Measurements from ENCODE around the gene S1PR4. TPM values are rescaled to one million over a fixed set of nuclear protein-coding genes. Genes with fewer than 3 reads are reported as not detected.

S1PR4 gene
- total and polyA plus RNA-seq, 2 experiments from 2014 or later = 0.07 TPM; not detected in 1

DNA sequence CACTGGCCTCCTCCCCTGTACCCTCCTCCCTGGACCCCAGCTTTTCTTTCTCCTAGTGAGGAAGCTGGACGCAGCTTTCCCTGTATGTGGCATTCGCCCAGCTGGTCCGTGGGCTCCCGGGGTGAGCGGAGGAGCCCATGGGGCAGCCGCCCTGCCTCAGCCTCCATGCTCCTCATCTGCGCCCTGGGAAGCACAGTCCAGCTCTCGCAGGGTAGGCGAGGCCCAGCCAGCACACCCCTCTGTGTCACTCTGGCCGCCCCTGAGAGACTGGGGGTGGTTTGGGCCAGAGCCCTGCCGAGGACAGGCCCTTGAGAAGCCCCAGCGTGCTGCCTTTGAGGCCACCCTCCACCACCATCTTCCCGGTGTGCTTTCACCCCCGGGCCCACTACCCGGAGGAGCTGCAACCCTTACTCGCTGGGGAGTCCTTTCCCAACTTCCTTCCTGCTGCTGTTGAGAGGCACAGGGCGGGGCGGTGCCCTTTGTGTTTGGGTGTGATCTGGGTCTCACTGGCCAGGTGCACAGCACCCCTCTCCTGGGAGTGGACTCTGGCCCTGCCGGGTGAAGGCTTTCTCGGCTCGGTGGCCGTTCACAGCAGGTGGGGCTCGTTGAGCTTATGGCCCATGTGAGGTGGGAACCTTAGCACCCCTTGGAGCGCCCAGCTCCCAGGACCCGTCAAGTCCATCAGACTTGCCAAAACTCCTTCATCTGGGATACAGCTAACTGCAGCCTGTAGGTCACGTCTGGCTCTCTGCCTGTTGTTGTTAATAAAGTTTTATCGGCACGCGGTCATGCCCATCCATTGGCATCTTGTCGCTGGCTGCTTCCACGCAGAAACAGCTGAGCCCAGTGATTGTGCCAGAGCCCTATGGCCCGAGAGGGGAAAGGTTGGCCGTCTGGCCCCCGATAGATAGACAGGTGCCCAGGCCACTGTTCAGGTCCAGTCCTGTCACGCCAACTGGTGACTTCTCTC is 10.3 kb downstream of the S1PR4 start:
- Histone ChIP-seq H3K9me3 (ENCODE audit: low read depth) (no peaks in the 10 kb centered on the region), H3K4me3 (no peak overlapping the region), H3K27me3 (no peaks in the 10 kb centered on the region), H2AFZ (no peak overlapping the region), H4K20me1 (ENCODE audit: insufficient read depth, poor library complexity, severe bottlenecking) (no peaks in the 10 kb centered on the region), H3K36me3 (replicated peaks; ENCODE audit: insufficient read depth, low read depth) (no peaks in the 10 kb centered on the region), H3K79me2 (peaks cover 56% of the 10 kb centered on the region), H3K27ac (no peak overlapping the region), H3K4me2 (no peak overlapping the region), H3K4me1 (ENCODE audit: insufficient read depth) (peaks cover 11% of the 10 kb centered on the region), H3K9me2 (replicated peaks; ENCODE audit: insufficient read depth) (no peaks in the 10 kb centered on the region)
- no peak for DNase-seq (ENCODE audit: low spot score)
- TF ChIP-seq EZH2 (IDR thresholded peaks at IDR 0.05; ENCODE audit: borderline replicate concordance) = no peak
- no peak for TF ChIP-seq EZH2phosphoT487 (IDR thresholded peaks at IDR 0.05; ENCODE audit: low read depth, severe bottlenecking, unreplicated experiment)
- TF ChIP-seq, protein P1, sequence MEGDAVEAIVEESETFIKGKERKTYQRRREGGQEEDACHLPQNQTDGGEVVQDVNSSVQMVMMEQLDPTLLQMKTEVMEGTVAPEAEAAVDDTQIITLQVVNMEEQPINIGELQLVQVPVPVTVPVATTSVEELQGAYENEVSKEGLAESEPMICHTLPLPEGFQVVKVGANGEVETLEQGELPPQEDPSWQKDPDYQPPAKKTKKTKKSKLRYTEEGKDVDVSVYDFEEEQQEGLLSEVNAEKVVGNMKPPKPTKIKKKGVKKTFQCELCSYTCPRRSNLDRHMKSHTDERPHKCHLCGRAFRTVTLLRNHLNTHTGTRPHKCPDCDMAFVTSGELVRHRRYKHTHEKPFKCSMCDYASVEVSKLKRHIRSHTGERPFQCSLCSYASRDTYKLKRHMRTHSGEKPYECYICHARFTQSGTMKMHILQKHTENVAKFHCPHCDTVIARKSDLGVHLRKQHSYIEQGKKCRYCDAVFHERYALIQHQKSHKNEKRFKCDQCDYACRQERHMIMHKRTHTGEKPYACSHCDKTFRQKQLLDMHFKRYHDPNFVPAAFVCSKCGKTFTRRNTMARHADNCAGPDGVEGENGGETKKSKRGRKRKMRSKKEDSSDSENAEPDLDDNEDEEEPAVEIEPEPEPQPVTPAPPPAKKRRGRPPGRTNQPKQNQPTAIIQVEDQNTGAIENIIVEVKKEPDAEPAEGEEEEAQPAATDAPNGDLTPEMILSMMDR (IDR thresholded peaks at IDR 0.05; ENCODE audit: poor library complexity) = no peak
- WGBS (ENCODE audit: low lambda C conversion rate, missing lambda C conversion rate) = 95% methylated on average over 33 of the region's 35 CpGs

GRCh38 chr19:3189702-3190469 is 11.3 kb downstream of the S1PR4 start:
- H3K4me1 ChIP-seq (ENCODE audit: insufficient read depth) = peaks cover 11% of the 10 kb centered on the region
- H3K4me3 ChIP-seq = no peak overlapping the region
- H3K79me2 ChIP-seq = peaks cover 56% of the 10 kb centered on the region
- no peak overlapping the region for H3K4me2 ChIP-seq
- WGBS (ENCODE audit: low lambda C conversion rate, missing lambda C conversion rate) = 93% methylated on average over 14 of the region's 28 CpGs
- no peak overlapping the region for H2AFZ ChIP-seq
- no peaks in the 10 kb centered on the region for H4K20me1 ChIP-seq (ENCODE audit: insufficient read depth, poor library complexity, severe bottlenecking)
- H3K9me2 ChIP-seq (replicated peaks; ENCODE audit: insufficient read depth) = no peaks in the 10 kb centered on the region
- no peaks in the 10 kb centered on the region for H3K36me3 ChIP-seq (replicated peaks; ENCODE audit: insufficient read depth, low read depth)
- DNase-seq (ENCODE audit: low spot score) = no peak
- H3K27me3 ChIP-seq = no peaks in the 10 kb centered on the region
- no peaks in the 10 kb centered on the region for H3K9me3 ChIP-seq (ENCODE audit: low read depth)
- TF ChIP-seq EZH2phosphoT487 (IDR thresholded peaks at IDR 0.05; ENCODE audit: low read depth, severe bottlenecking, unreplicated experiment) (no peak), EZH2 (IDR thresholded peaks at IDR 0.05; ENCODE audit: borderline replicate concordance) (no peak)
- TF ChIP-seq, protein P1 (IDR thresholded peaks at IDR 0.05; ENCODE audit: poor library complexity) = no peak
- no peak overlapping the region for H3K27ac ChIP-seq

DNA sequence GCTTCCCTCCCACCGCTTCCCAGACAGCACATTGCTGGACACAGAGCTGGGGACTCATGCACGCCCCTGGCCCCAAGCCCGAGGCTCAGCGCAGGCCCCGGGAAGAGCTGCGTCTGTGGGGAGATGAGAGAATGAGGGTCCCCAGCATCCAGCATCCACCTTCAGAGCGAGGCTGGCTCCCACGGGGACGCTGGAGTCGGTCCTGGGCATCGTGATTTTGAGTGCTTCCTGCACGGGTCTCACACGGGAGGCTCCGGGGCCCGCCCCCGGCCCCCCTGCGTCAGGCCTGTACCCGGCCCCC is 11.9 kb downstream of the S1PR4 start:
- peaks cover 11% of the 10 kb centered on the region for H3K4me1 ChIP-seq (ENCODE audit: insufficient read depth)
- DNase-seq (ENCODE audit: low spot score) = no peak
- no peaks in the 10 kb centered on the region for H3K9me2 ChIP-seq (replicated peaks; ENCODE audit: insufficient read depth)
- no peak overlapping the region for H3K27ac ChIP-seq
- H3K9me3 ChIP-seq (ENCODE audit: low read depth) = no peaks in the 10 kb centered on the region
- H3K27me3 ChIP-seq = no peaks in the 10 kb centered on the region
- no peaks in the 10 kb centered on the region for H3K36me3 ChIP-seq (replicated peaks; ENCODE audit: insufficient read depth, low read depth)
- H3K4me2 ChIP-seq = no peak overlapping the region
- no peak overlapping the region for H2AFZ ChIP-seq
- TF ChIP-seq, protein P1 (IDR thresholded peaks at IDR 0.05; ENCODE audit: poor library complexity) = no peak
- no peak for TF ChIP-seq EZH2phosphoT487 (IDR thresholded peaks at IDR 0.05; ENCODE audit: low read depth, severe bottlenecking, unreplicated experiment)
- no peak for TF ChIP-seq EZH2 (IDR thresholded peaks at IDR 0.05; ENCODE audit: borderline replicate concordance)
- no peak overlapping the region for H3K4me3 ChIP-seq
- peaks cover 56% of the 10 kb centered on the region for H3K79me2 ChIP-seq
- H4K20me1 ChIP-seq (ENCODE audit: insufficient read depth, poor library complexity, severe bottlenecking) = no peaks in the 10 kb centered on the region
- WGBS (ENCODE audit: low lambda C conversion rate, missing lambda C conversion rate) = 96% methylated on average over 15 of the region's 18 CpGs

Data from hepatocyte (in vitro differentiated cells).